CD14-positive monocyte (primary cell): Measurements from ENCODE around the gene PAPPA2. TPM values are rescaled to one million over a fixed set of nuclear protein-coding genes. Genes with fewer than 3 reads are reported as not detected.

ENCODE experiments used
- DNase-seq, 3 donors: peaks; one replicate each; pipeline ENCODE4 v3.0.0-alpha.2; 2011 to 2022
- H2AFZ ChIP-seq: 2 replicates; pipeline ENCODE4 v1.6.0; 2012; ENCODE audit warnings: mild to moderate bottlenecking, low read depth, low read length, inconsistent platforms; ENCODE audit not compliant: insufficient read depth, poor library complexity, severe bottlenecking
- H3K27ac ChIP-seq, 2 donors: 1 replicate in 1 of 2; 2 replicates in 1 of 2; pipeline ENCODE4 v1.5.1; 2012 to 2013; ENCODE audit warnings: low read length in 2 of 2, control low read depth in 1 of 2, inconsistent platforms in 1 of 2, low read depth in 1 of 2, mild to moderate bottlenecking in 1 of 2
- H3K27me3 ChIP-seq, 2 donors: one replicate each; pipeline versions ENCODE4 v1.6.0 to v1.6.1; 2011 to 2013; ENCODE audit warnings: low read length in 2 of 2; ENCODE audit not compliant: control insufficient read depth in 2 of 2, insufficient read depth in 2 of 2
- H3K36me3 ChIP-seq, 2 donors: replicated peaks in 1 of 2; 1 replicate in 1 of 2; 2 replicates in 1 of 2; pipeline versions ENCODE4 v1.5.1 to v1.6.1; 2012 to 2013; ENCODE audit warnings: low read length in 2 of 2, control low read depth in 1 of 2, inconsistent platforms in 1 of 2, mild to moderate bottlenecking in 1 of 2; ENCODE audit not compliant: insufficient read depth in 2 of 2, control insufficient read depth in 1 of 2
- H3K4me1 ChIP-seq, 2 donors: 1 replicate in 1 of 2; 2 replicates in 1 of 2; pipeline versions ENCODE4 v1.5.1 to v1.6.1; 2012 to 2013; ENCODE audit warnings: low read length in 2 of 2, control low read depth in 1 of 2, inconsistent platforms in 1 of 2, mild to moderate bottlenecking in 1 of 2, moderate library complexity in 1 of 2; ENCODE audit not compliant: insufficient read depth in 2 of 2, control insufficient read depth in 1 of 2
- H3K4me2 ChIP-seq: replicated peaks from 2 replicates; pipeline ENCODE3; 2012; ENCODE audit warnings: low read length, moderate library complexity, mild to moderate bottlenecking; ENCODE audit not compliant: poor library complexity, severe bottlenecking; ENCODE audit errors: extremely low read depth
- H3K4me3 ChIP-seq, 3 experiments: fragments of 200-600 bp in 1 of 3; sonication (generic) in 1 of 3; replicated peaks in 1 of 3; 1 replicate in 2 of 3; 2 replicates in 1 of 3; pipeline ENCODE4 v1.5.1; 2011 to 2013; ENCODE audit warnings: low read length in 3 of 3, mild to moderate bottlenecking in 3 of 3, control low read depth in 2 of 3, low read depth in 2 of 3, inconsistent platforms in 1 of 3, moderate library complexity in 1 of 3
- H3K79me2 ChIP-seq: 2 replicates; pipeline ENCODE4 v1.6.0; 2012; ENCODE audit warnings: mild to moderate bottlenecking, control low read depth, inconsistent platforms, low read length, moderate library complexity; ENCODE audit not compliant: insufficient read depth
- H3K9ac ChIP-seq: 2 replicates; pipeline ENCODE4 v1.6.0; 2017; ENCODE audit warnings: low read length, mild to moderate bottlenecking; ENCODE audit not compliant: insufficient read depth, poor library complexity, severe bottlenecking
- H3K9me3 ChIP-seq, 2 donors: replicated peaks in 1 of 2; 1 replicate in 1 of 2; 2 replicates in 1 of 2; pipeline versions ENCODE4 v1.5.1 to v1.6.1; 2012 to 2013; ENCODE audit warnings: low read length in 2 of 2, control low read depth in 1 of 2; ENCODE audit not compliant: control insufficient read depth in 1 of 2, insufficient read depth in 1 of 2
- H4K20me1 ChIP-seq: 2 replicates; pipeline ENCODE4 v1.6.0; 2012; ENCODE audit warnings: mild to moderate bottlenecking, low read length, control low read depth, moderate library complexity; ENCODE audit not compliant: insufficient read depth
- H3K27ac Mint-ChIP-seq, 7 donors: one replicate each; pipeline ENCODE4 v1.8.0; 2020; ENCODE audit warnings: mild to moderate bottlenecking in 7 of 7, mixed read lengths in 7 of 7, moderate library complexity in 6 of 7, inconsistent platforms in 2 of 7
- H3K27me3 Mint-ChIP-seq, 3 donors: one replicate each; pipeline ENCODE4 v1.8.0; 2021 to 2022; ENCODE audit warnings: low read depth in 3 of 3, mild to moderate bottlenecking in 3 of 3, mixed read lengths in 3 of 3, moderate library complexity in 3 of 3, inconsistent platforms in 1 of 3
- H3K36me3 Mint-ChIP-seq, 2 donors: one replicate each; pipeline ENCODE4 v1.8.0; 2020; ENCODE audit warnings: mixed read lengths in 2 of 2, inconsistent platforms in 1 of 2, mild to moderate bottlenecking in 1 of 2
- H3K4me1 Mint-ChIP-seq: one replicate; pipeline ENCODE4 v1.8.0; 2020; ENCODE audit warnings: mild to moderate bottlenecking, mixed read lengths
- H3K4me3 Mint-ChIP-seq, 2 donors: one replicate each; pipeline ENCODE4 v1.8.0; 2020; ENCODE audit warnings: mild to moderate bottlenecking in 2 of 2, mixed read lengths in 2 of 2, moderate library complexity in 1 of 2
- H3K9me3 Mint-ChIP-seq, 7 donors: one replicate each; pipeline ENCODE4 v1.8.0; 2020 to 2022; ENCODE audit warnings: mixed read lengths in 7 of 7, mild to moderate bottlenecking in 6 of 7, moderate library complexity in 6 of 7, inconsistent platforms in 2 of 7
- WGBS: methylation state at CpG from one replicate; pipeline ENCODE4 v1.1.5; 2013; ENCODE audit warnings: missing lambda C conversion rate; ENCODE audit not compliant: insufficient coverage; 5-methylcytosine and 5-hydroxymethylcytosine counted together
- intact Hi-C, 2 donors: fragments of 100-400 bp; cut with micrococcal nuclease; formaldehyde crosslinking; loops; one replicate each; pipeline versions ENCODE4 v1.15.0 to v1.15.1; 2023
- polyA plus RNA-seq, 3 donors: library from polyadenylated mRNA; depleted of rRNA in 1 of 3; unstranded in 2 of 3; stranded (reverse) in 1 of 3; fragments of 300-500 nt in 2 of 3; fragments of >200 nt in 1 of 3; fragmentation: Illumina TruSeq in 2 of 3; gene quantifications; 1 replicate in 2 of 3; 2 replicates in 1 of 3; pipeline ENCODE4 v1.2.3, GENCODE V29; 2012 to 2021
- TF ChIP-seq, protein P1 (sequence below): fragments of 200-600 bp; IDR thresholded peaks from one replicate; pipeline ENCODE4 v1.8.0; 2022; ENCODE audit warnings: antibody characterized with exemption, mild to moderate bottlenecking

PAPPA2 gene
- polyA plus RNA-seq, 3 donors: not detected

DNA sequence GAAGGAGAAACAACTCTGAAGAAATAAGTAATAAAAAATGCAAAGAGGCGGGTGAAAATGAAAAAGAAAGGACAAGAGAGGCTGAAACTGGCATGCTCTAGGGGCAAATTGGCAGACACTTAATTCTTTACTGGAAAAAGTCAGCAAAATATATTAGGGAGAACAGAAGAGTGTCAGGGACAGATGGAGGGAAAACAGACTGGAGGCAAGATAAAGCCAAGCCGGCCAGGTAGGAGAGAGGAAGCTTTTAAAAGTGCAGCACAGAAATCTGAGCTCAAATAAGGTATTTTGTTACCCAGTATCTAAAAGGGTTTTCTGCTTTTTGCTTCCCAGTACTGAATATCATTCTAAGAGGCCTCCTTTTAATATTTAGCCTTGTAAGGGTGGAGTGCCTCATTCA, 339.3 kb downstream of the PAPPA2 start:
- Mint-ChIP-seq H3K27me3 (peaks cover 0 to 2% (median 0%) of the 10 kb centered on the region in 3 donors), H3K36me3 (no peaks in the 10 kb centered on the region), H3K9me3 (peaks cover 0 to 5% (median 0%) of the 10 kb centered on the region in 7 donors), H3K27ac (no peak overlapping the region), H3K4me1 (no peaks in the 10 kb centered on the region), H3K4me3 (no peak overlapping the region)
- TF ChIP-seq, protein P1, sequence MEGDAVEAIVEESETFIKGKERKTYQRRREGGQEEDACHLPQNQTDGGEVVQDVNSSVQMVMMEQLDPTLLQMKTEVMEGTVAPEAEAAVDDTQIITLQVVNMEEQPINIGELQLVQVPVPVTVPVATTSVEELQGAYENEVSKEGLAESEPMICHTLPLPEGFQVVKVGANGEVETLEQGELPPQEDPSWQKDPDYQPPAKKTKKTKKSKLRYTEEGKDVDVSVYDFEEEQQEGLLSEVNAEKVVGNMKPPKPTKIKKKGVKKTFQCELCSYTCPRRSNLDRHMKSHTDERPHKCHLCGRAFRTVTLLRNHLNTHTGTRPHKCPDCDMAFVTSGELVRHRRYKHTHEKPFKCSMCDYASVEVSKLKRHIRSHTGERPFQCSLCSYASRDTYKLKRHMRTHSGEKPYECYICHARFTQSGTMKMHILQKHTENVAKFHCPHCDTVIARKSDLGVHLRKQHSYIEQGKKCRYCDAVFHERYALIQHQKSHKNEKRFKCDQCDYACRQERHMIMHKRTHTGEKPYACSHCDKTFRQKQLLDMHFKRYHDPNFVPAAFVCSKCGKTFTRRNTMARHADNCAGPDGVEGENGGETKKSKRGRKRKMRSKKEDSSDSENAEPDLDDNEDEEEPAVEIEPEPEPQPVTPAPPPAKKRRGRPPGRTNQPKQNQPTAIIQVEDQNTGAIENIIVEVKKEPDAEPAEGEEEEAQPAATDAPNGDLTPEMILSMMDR: no peak
- Histone ChIP-seq H3K9me3 (no peaks in the 10 kb centered on the region), H3K4me1 (no peaks in the 10 kb centered on the region), H3K36me3 (no peaks in the 10 kb centered on the region), H3K79me2 (no peaks in the 10 kb centered on the region), H3K4me2 (no peak overlapping the region), H3K27ac (no peak overlapping the region), H2AFZ (no peak overlapping the region), H3K4me3 (no peak overlapping the region), H4K20me1 (no peaks in the 10 kb centered on the region), H3K9ac (no peak overlapping the region), H3K27me3 (no peaks in the 10 kb centered on the region)
- WGBS: 82% methylated on average over 1 of the region's 2 CpGs
- DNase-seq: no peak
- intact Hi-C loops: no loop called here

DNA sequence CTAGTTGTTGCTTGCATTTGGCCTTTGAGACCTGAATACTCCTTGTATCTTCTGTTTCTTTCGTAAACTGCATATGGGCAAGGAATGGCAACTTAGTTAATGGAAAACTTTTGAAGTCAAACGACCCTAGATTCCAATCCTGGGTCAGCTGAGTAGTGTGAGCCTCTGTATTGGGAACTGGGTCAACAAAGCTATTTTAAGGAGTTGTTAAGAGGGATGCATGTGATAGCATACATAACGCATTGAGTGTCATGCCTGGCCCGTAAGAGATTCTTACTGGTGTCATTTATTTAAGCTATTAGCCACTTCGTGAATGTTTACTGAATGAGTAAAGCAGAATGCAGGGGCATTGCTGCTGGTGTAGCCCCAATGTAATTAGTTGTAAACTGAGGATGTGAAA, 340.1 kb downstream of the PAPPA2 start:
- intact Hi-C loops: no loop called here
- H3K9me3 Mint-ChIP-seq: peaks cover 0 to 5% (median 0%) of the 10 kb centered on the region in 7 donors
- no peak overlapping the region for H3K4me3 Mint-ChIP-seq
- no peaks in the 10 kb centered on the region for H3K4me1 ChIP-seq
- no peaks in the 10 kb centered on the region for H3K27me3 ChIP-seq
- H3K4me3 ChIP-seq: no peak overlapping the region
- H2AFZ ChIP-seq: no peak overlapping the region
- H3K9me3 ChIP-seq: no peaks in the 10 kb centered on the region
- H3K4me1 Mint-ChIP-seq: no peaks in the 10 kb centered on the region
- no peaks in the 10 kb centered on the region for H3K36me3 Mint-ChIP-seq
- no peaks in the 10 kb centered on the region for H4K20me1 ChIP-seq
- H3K9ac ChIP-seq: no peak overlapping the region
- no peaks in the 10 kb centered on the region for H3K36me3 ChIP-seq
- H3K79me2 ChIP-seq: no peaks in the 10 kb centered on the region
- DNase-seq: no peak
- TF ChIP-seq, protein P1: no peak
- no peak overlapping the region for H3K4me2 ChIP-seq
- 64% methylated on average over 5 of the region's 5 CpGs for WGBS
- no peak overlapping the region for H3K27ac ChIP-seq
- H3K27me3 Mint-ChIP-seq: peaks cover 0 to 2% (median 0%) of the 10 kb centered on the region in 3 donors
- H3K27ac Mint-ChIP-seq: no peak overlapping the region
